ENCODE results near the gene UVSSA.

UVSSA gene

DNA sequence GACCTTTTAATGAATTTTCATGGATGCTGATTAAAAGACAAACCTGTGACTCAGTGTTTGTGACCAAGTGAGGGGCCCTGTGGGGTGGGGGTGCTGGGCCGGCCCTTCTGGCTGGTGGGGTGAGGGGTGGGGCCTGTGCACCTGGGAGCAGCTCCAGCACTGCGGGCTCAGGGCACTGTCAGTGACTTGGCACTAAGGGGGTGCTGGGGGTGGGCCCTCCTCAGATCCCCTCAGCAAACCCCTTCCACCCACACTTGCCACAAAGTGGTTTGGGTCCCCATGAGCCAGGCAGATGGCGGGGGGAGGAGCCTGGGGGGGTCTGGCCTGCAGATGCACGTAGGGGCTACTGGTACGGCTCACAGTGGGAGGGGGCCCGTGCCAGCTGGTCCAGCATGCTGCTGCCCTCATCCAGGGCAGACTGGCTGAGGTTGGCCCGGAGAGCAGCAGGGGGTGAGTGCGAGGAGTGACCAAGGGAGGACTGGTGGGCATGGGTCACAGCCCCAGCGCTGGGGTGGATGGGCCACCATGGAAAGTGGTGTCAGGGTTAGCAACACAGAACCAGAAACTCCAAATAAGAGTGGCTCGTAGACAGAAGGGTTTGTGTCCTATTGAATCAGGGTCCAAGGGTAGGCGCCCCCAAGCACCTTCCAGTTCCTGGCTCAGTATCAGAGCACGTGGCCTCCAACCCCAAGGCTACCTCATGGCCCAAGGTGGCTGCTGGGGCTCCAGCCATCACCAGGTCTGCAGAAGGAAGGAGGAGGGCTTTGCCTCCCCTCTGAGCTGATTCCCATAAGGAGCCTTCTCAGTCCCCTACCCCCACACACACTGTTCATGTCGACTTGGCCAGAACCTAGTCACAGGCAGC is 49.2 kb downstream of the UVSSA start:
- no peak for DNase-seq (ENCODE audit: low read depth)

DNA sequence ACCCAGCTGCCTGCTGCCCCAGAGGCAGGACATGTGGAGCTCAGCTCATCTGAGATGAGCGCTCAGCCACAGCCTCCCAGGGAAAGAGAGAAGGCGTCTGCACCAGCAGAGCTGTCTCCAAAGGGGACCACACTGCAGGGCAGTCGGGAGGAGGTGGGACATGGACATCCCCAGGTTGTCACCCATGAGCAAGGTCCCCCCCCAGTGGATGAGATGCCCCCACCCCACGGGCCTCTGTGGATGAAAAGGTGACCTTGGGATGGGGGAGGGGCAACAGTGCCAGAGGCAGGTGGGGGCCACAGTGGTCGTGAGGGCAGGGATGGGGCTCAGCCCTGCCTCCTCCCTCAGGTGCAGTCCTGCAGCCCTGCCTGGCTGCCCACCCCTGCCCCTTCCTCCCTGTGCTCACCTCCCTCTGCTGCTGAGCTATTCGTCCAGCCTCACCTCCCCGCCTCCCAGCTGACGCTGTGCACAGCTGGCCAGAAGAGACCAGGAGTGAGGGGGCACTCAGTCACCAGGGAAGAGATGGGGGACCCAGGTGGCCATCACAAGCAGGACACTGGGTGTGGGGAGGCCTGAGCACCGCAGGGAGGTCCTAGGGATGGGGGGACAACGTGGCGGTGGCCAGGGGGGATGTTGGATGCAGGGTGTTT is 49.9 kb downstream of the UVSSA start:
- DNase-seq (ENCODE audit: low read depth): no peak

DNA sequence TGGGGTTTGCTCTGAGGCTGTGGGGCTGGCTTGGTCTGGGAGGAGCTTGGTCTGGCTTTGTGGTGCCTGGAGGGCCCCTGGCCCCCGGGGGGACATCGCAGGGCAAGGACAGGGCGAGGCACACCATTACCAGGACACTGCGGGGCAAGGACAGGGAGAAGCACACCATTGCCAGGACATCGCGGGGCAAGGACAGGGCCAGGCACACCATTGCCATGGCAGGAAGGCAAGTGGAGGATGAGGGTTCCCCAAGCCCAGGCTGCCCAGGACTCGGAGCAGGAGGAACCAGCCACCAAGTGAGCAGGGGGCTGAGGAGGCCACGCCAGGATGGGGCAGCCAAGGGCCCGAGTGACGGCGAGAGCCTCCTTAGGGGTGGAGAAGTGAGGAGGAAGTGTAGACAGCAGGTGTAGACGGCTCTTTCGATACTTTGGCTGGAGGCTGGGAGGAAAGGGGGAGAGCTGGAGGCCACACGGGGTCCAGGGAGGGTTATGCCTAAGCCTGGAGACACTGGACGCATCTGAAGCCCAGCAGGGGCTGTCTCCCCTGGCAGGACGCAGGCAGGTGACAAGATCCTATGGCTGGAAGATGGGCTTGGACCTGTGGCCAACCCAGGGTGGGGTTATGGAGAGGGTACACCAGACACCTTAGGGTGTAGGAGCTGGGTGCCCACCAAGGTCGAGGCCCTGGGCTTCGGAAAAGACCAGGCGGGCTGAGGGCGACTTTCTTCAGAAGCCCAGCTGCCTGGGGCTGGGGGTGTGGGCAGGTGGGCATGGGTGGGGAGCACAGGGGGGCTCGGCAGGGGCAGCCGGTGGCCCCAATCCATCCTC is 51.9 kb downstream of the UVSSA start:
- no peak for DNase-seq (ENCODE audit: low read depth)

DNA sequence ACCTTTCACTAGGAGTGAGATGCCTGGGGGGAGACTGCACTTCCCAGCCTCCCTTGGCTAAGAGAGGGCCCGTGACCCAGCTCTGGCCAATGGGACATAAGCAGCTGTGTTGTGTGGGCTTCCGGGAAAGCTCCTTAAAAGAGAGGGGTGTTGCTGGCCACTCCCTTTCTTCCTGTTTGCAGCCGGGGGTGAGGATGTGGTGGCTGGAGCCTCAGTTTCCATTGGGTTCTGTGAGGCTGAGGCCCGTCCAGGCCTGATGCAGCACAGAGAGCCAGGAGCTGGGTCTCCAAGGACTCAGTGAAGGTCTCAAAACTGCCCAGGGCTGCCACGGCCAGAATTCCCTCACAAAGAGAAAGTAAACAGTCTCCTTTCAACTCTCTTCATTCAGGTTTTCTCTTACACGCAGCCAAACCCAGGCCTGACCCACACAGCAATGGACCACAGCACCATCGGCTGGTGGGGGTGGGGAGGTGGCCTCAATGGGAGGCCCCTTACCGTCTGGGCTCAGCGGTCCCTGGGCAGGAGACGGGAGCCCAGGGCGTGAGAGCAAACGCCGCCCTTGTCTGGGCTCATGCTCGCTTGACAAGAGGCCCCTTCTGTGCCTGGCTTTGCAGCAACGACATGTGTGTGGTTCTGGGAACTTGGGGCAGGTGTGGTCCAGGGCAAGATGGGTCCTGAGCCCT is 52.6 kb downstream of the UVSSA start:
- DNase-seq (ENCODE audit: low read depth): no peak

GRCh38 chr4:1400191-1400805 is 53.3 kb downstream of the UVSSA start:
- no peak for DNase-seq (ENCODE audit: low read depth)

GRCh38 chr4:1400831-1401408 is 53.9 kb downstream of the UVSSA start:
- no peak for DNase-seq (ENCODE audit: low read depth)

DNA sequence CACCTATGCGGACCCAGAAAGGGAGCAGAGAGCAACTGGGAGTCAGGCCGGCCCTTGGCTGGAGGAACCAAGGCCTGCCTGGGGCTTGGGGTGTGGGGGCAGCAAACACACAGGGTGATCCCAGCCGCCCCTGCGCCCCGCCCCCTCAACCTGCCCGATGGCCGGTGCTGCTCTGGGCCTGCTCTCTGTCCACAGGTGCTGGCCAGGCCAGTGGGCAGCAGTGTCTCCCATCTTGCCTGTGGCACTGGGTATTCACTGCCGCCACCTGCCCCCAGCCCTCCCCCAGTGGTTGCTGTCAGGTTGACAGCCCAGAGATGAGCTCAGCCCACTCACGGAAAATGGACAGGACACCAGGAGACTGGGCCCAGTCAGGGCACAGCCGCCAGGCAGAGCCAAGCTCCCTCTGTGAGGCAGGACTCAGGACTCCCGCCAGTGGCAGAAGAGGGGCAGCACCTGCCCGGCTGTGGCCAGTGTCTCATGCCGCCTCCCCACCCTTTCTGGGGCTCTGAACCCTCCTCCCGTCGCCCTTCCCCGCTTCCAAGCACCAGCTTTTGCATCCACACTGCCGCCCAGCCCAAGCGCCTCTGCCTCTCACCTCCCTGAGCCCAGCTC is 54.5 kb downstream of the UVSSA start:
- no peak for DNase-seq (ENCODE audit: low read depth)

DNA sequence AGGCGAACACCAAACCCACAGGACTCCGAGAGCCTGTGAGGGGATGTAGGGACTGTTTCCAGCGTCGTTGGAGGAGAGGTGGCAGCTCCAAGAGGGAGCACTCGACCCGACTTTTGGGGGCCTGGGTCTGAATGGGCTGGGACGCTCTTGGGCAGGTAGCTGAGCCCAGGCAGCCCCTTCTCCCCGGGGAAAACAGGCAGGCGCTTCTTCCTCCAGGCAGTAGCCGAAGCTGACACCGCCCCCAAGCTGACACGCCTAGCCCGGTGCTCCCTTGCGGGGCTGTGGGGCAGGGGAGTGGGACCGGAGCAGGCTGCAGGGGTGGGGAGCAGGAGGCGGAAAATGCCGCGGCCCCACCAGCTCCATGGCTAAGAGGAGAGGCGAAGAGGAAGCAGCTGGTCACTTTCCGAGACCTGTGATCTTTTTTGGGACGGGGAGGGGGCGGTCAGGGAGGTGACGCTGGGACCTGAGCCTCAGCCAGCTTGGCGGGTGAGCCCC is 55.1 kb downstream of the UVSSA start:
- DNase-seq (ENCODE audit: low read depth): no peak

- DNase-seq (ENCODE audit: low read depth): no peak
Observed at GRCh38 chr4:1402516-1403091, 55.6 kb downstream of the UVSSA start.

- no peak for DNase-seq (ENCODE audit: low read depth)
Observed at GRCh38 chr4:1403177-1403583, 56.2 kb downstream of the UVSSA start.

GRCh38 chr4:1403591-1404572 is 56.9 kb downstream of the UVSSA start:
- DNase-seq (ENCODE audit: low read depth): no peak

DNA sequence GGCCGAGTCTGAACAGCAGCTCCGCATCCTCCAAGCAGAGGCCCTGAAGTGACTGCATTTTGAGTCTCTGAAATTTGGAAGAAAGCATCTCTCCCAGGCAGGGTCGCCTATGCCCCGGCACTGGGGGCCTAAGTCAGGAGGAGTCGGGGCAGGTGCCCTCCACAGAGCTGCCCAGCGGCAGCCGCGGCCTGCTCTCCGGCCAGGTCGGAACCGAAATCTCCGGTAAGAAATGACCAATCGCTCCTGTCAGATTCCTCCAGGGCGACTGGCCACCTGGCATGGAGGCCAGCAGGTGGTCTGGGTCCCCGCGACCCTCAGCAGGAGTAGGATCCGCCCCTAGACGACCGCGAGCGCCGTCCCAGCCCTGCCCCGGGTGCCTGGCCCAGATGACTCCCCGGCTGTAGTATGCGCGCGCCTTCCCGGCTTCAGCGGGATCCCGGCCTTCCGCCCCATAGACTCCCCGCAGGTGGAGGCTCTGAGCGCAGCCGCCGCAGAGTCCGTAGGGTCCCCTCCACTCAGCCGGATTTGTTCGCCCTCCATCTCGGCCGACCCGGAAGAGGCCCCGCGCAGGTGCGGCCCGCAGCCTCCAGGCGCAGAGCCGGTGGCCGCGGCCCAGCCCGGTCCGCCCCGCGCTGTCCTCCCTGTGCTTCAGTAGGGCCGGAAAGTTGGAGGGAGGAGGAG is 57.7 kb downstream of the UVSSA start:
- no peak for DNase-seq (ENCODE audit: low read depth)

- DNase-seq (ENCODE audit: low read depth): no peak
Observed at GRCh38 chr4:1405254-1405635, 58.2 kb downstream of the UVSSA start.

DNA sequence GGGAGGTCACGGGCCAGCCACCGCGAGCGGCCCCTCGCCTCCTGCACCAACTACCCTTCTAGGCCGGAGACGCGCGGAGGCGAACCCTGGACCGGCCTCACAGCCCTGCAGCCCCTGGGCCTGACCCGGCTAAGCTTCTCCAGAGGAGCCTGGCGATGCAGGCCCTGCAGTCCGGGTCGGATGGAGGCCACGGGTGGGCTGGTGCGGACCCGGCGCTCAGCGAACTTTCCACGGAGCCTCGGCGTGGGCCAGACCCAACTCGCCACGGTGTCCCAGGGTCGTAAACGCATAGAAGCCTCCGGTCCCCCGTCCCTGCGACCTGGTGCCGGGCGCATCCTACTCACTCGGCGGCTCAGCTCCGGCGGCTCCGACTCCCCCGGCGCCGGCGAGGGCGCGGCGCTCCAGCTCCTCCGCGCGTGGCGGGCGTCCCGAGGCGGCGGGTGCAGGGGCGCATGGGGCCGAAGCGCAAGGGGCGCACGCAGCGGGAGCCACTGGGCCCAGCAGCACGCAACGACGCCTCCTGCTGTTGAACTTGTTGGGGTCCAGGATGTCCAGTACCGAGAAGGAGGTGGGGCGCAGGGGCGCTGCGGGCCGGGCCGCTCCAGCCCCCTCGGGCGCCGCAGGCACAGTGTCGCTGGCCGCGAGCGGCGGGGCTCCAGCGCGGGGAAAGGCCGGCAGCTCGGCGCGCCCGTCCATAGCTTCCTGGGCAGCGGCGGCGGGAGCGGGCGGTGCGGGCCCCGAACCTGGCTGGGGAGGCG is 58.8 kb downstream of the UVSSA start:
- no peak for DNase-seq (ENCODE audit: low read depth)

DNA sequence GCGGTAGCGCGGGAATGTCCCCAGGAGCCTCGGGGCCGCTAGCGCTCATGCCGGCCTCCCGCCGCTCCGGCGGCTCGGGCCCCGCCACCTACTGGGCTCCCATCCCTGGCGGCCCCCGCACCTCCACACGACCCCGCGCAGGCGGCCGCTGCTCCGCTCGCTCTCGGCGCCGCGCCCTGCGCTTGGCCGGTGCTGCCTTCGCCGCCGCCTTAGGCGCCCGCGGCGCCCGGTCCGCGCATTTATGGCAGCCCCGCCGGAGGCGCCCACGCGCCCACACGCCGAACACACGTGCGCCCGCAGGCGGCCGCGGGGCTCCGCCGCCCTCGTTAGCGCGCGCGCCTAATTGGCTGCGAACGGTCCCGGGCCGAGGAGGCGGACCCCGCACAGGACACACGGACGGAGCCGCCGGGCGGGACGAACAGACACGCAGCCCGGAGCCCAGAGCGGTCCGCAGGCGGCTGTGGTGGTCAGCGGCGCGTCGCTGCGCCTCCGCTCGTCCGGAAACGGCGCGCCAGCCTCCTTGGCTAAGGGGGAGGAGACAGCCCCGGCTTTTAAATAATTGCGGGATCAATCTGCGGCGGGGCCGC is 59.5 kb downstream of the UVSSA start, which contains the start of gene NKX1-1:
Gene NKX1-1, minus strand, starts transcription at position 49 of the 587 bp plus-strand sequence. Its CDS starts 0 bp downstream, at position 49.
- no peak for DNase-seq (ENCODE audit: low read depth)

- DNase-seq (ENCODE audit: low read depth): no peak
Observed at GRCh38 chr4:1406981-1407656, 60.1 kb downstream of the UVSSA start.

Measured in activated T-helper 9 cell treated with anti-CD3 and anti-CD28 coated beads, Interleukin-2, amount 50 U/mL, for 16 hours (primary cell).